ENCODE results near the gene ARHGAP4. TPM values are rescaled to one million over a fixed set of nuclear protein-coding genes. Genes with fewer than 3 reads are reported as not detected.

ARHGAP4 gene
- total and polyA plus RNA-seq, 2 of the 4 experiments (the other 2 are of a cell fraction), result 0.18 to 0.72 TPM

DNA sequence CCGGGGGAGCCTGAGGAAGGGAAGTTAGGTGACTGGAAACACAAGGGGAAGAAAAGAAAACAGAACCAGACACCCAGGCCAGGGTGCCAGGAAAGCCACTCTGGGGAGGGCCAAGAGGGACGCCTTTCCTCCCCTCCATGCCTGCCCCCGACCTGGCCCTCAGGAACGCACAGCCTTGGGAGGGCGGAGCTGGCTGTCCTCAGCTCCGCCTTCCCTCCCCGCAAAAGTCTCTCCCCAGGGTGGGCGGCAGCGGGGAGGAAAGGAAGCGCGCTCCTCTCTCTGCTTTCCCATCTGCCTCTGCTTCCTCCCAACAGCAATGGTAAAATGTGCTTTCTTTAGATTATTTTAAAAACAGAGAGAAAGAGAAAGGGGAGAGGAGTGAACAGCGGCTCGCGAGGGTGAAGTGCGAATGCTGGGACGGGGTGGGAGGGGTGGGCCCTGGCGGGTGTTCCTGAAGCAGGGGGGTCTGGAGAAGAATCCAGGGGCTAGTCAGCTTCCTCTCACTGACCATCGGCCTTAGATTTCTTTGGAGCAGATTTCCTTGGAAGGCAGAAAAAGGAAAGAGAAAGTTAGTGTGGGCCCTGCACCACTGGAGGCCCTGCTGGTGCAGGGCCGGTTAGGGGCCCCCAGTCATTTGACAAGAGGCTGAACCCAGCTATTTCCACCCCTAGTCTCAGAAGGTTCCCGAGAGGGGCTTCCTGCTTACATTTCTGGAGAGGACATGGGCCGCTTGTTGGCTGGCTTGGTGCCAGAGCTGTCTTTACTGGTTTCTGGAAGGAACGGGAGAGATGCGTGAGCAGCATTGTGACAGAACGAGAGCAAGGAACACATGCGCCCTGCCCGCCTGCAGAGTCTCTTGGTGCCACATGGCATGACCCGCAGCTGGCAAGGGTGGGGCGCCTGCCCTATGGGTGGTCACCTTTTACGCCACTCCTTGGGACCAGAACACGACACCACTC is 23.1 kb upstream of the ARHGAP4 start:
- H3K18ac ChIP-seq (ENCODE audit: low read depth, low read length), result no peak overlapping the region
- no peak overlapping the region for H2BK15ac ChIP-seq (ENCODE audit: low read depth, low read length)
- H3K14ac ChIP-seq (replicated peaks; ENCODE audit: low read depth, low read length), result no peak overlapping the region
- no peak overlapping the region for H3K4ac ChIP-seq (ENCODE audit: low read depth, low read length)
- no peak overlapping the region for H3K23ac ChIP-seq (ENCODE audit: low read depth, low read length)
- TF ChIP-seq, protein P1, sequence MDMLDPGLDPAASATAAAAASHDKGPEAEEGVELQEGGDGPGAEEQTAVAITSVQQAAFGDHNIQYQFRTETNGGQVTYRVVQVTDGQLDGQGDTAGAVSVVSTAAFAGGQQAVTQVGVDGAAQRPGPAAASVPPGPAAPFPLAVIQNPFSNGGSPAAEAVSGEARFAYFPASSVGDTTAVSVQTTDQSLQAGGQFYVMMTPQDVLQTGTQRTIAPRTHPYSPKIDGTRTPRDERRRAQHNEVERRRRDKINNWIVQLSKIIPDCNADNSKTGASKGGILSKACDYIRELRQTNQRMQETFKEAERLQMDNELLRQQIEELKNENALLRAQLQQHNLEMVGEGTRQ (IDR thresholded peaks at IDR 0.05; ENCODE audit: low read depth, low read length), result no peak
- TF ChIP-seq MAZ (IDR thresholded peaks at IDR 0.05; ENCODE audit: borderline replicate concordance, low read depth, low read length), result no peak
- TF ChIP-seq FOS (IDR thresholded peaks at IDR 0.05; ENCODE audit: low read depth, low read length), result no peak
- TF ChIP-seq CHD1 (IDR thresholded peaks at IDR 0.05; ENCODE audit: low read depth, low read length), result no peak
- TF ChIP-seq RFX5 (IDR thresholded peaks at IDR 0.05; ENCODE audit: low read depth, low read length), result no peak
- TF ChIP-seq POLR2A (IDR thresholded peaks at IDR 0.05; ENCODE audit: low read depth, low read length), result no peak
- TF ChIP-seq RAD21 (IDR thresholded peaks at IDR 0.05; ENCODE audit: low read length), result no peak
- TF ChIP-seq BHLHE40 (IDR thresholded peaks at IDR 0.05; ENCODE audit: low read depth, low read length), result no peak
- no peak for TF ChIP-seq MXI1 (IDR thresholded peaks at IDR 0.05; ENCODE audit: borderline replicate concordance, low read depth, low read length)
- TF ChIP-seq MAFK (IDR thresholded peaks at IDR 0.05; ENCODE audit: low read depth, low read length), result no peak
- TF ChIP-seq, protein P2, sequence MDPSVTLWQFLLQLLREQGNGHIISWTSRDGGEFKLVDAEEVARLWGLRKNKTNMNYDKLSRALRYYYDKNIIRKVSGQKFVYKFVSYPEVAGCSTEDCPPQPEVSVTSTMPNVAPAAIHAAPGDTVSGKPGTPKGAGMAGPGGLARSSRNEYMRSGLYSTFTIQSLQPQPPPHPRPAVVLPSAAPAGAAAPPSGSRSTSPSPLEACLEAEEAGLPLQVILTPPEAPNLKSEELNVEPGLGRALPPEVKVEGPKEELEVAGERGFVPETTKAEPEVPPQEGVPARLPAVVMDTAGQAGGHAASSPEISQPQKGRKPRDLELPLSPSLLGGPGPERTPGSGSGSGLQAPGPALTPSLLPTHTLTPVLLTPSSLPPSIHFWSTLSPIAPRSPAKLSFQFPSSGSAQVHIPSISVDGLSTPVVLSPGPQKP (IDR thresholded peaks at IDR 0.05; ENCODE audit: borderline replicate concordance, low read depth, low read length), result no peak
- no peak for TF ChIP-seq SMC3 (IDR thresholded peaks at IDR 0.05; ENCODE audit: low read depth, low read length)
- no peak for TF ChIP-seq NFE2L2 (IDR thresholded peaks at IDR 0.05; ENCODE audit: low read depth, low read length)
- TF ChIP-seq RCOR1 (IDR thresholded peaks at IDR 0.05; ENCODE audit: insufficient replicate concordance, low read length), result no peak
- ATAC-seq (ENCODE audit: low read depth) (no peak), DNase-seq (no peak)
- H2BK120ac ChIP-seq (ENCODE audit: low read depth, low read length), result no peak overlapping the region
- peaks cover 35% of the 10 kb centered on the region for H3K36me3 ChIP-seq (ENCODE audit: control insufficient read depth, insufficient read depth, low read length)
- H4K20me1 ChIP-seq (ENCODE audit: insufficient read depth, low read length), result no peaks in the 10 kb centered on the region
- no peak overlapping the region for H2AK5ac ChIP-seq (ENCODE audit: low read depth, low read length)
- no TSS peak for BruUV-seq (replicated peaks)
- H3K9ac ChIP-seq (ENCODE audit: low read depth, low read length), result no peak overlapping the region
- no peak overlapping the region for H3K4me3 ChIP-seq (ENCODE audit: insufficient read depth, low read depth, low read length)
- ChIA-PET CTCF (no interaction called here), POLR2A (ENCODE audit: unreplicated experiment) (no interaction called here)
- no peaks in the 10 kb centered on the region for H3K9me1 ChIP-seq (ENCODE audit: insufficient read depth, low read length)
- H3K4me1 ChIP-seq (ENCODE audit: control insufficient read depth, insufficient read depth, low read length), result peaks cover 4% of the 10 kb centered on the region
- H3K56ac ChIP-seq (ENCODE audit: extremely low read depth, insufficient read depth, low read length), result no peak overlapping the region
- no peak overlapping the region for H2AFZ ChIP-seq (replicated peaks; ENCODE audit: low read length, poor library complexity)
- dilution Hi-C loops (cut with HindIII; ENCODE audit: low sequenced_read_pairs, unreplicated experiment), result no loop called here
- H4K91ac ChIP-seq (ENCODE audit: insufficient read depth, low read depth, low read length), result no peak overlapping the region
- no peaks in the 10 kb centered on the region for H3K9me3 ChIP-seq (ENCODE audit: control insufficient read depth, insufficient read depth, low read length)
- no peak overlapping the region for H2BK5ac ChIP-seq (ENCODE audit: low read depth, low read length, poor library complexity, severe bottlenecking)
- no peaks in the 10 kb centered on the region for H3K27me3 ChIP-seq (ENCODE audit: control insufficient read depth, insufficient read depth, low read length)
- peaks cover 0 to 6% of the 10 kb centered on the region in 2 experiments; a peak in 1 of 4 replicates for H3K79me1 ChIP-seq (ENCODE audit: low read depth in 1 of 2, low read length in 2 of 2)
- 63% methylated on average over 2 of the region's 30 CpGs; no CpG with 5 or more reads in 1 of the 2 experiments for WGBS, 2 experiments (ENCODE audit: extremely low coverage in 2 of 2, insufficient read length in 1 of 2)
- H2AK9ac ChIP-seq (replicated peaks; ENCODE audit: low read depth, low read length, poor library complexity), result no peak overlapping the region
- in situ Hi-C loops (cut with MboI; ENCODE audit: low sequenced_read_pairs), result no loop called here
- H2BK20ac ChIP-seq (ENCODE audit: low read depth, low read length), result no peak overlapping the region
- H4K5ac ChIP-seq (ENCODE audit: low read depth, low read length), result no peak overlapping the region
- H4K8ac ChIP-seq (ENCODE audit: low read depth in 2 of 2, low read length in 2 of 2), result no peak overlapping the region
- H3K27ac ChIP-seq (ENCODE audit: insufficient read depth, low read length), result no peak overlapping the region
- intact Hi-C loops (cut with micrococcal nuclease), result no loop called here
- no peak overlapping the region for H3K4me2 ChIP-seq (ENCODE audit: low read depth, low read length)

All from IMR-90 (cell line).